Dedifferentiated amniotic fluid mesenchymal stem cell (primary cell): ENCODE results near the gene TTI1.

Experiments
- DNase-seq: peaks from one replicate; pipeline ENCODE4 v3.0.0-alpha.2; 2016; ENCODE audit errors: extremely low spot score

Gene TTI1

GRCh38 chr20:37937686-37938085, 95.6 kb downstream of the TTI1 start:
- no peak for DNase-seq

- no peak for DNase-seq
Observed at GRCh38 chr20:37936451-37936850, 96.8 kb downstream of the TTI1 start.

- DNase-seq, result no peak
Observed at GRCh38 chr20:37936041-37936440, 97.2 kb downstream of the TTI1 start.

GRCh38 chr20:37935435-37935834, 97.8 kb downstream of the TTI1 start:
- DNase-seq, result no peak

GRCh38 chr20:37934634-37935375, 98.5 kb downstream of the TTI1 start:
- DNase-seq, result no peak

- DNase-seq, result no peak
Observed at GRCh38 chr20:37933786-37934633, 99.2 kb downstream of the TTI1 start.
